Measurements from ENCODE around the gene ADSS2. TPM values are rescaled to one million over a fixed set of nuclear protein-coding genes. Genes with fewer than 3 reads are reported as not detected.
A peak's percentile ranks its signal among the peaks of the same experiment; 100 is the strongest.
"Not testable (repeated sequence)": the region's sequence is repeated elsewhere in the genome, so short reads cannot be mapped to it uniquely, and the experiment has no call there.

Gene ADSS2
- total RNA-seq, 1 experiment from 2014 or later, result 47.8 TPM

DNA sequence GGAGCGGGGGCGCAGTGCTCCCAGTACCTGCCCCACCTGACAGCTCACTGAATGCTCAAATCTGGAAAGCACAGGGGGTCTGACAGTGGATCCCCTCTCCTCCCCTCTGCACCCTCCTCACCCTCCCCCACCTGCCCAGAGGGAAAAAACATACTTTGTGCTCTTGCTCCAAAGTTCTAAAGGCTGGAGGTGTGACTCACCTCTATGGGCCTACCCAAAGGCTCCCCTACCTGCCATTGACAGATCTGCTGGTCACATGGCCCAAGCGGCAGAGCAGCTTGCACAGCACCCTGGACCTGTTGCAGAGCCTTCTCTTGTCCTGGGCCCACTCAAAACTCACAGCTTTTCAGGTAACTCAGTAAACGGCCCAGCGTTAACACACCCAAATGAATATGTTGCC lies 55.7 kb downstream of the ADSS2 start:
- peak; percentile 20 for DNase-seq (ENCODE audit: low read depth)

DNA sequence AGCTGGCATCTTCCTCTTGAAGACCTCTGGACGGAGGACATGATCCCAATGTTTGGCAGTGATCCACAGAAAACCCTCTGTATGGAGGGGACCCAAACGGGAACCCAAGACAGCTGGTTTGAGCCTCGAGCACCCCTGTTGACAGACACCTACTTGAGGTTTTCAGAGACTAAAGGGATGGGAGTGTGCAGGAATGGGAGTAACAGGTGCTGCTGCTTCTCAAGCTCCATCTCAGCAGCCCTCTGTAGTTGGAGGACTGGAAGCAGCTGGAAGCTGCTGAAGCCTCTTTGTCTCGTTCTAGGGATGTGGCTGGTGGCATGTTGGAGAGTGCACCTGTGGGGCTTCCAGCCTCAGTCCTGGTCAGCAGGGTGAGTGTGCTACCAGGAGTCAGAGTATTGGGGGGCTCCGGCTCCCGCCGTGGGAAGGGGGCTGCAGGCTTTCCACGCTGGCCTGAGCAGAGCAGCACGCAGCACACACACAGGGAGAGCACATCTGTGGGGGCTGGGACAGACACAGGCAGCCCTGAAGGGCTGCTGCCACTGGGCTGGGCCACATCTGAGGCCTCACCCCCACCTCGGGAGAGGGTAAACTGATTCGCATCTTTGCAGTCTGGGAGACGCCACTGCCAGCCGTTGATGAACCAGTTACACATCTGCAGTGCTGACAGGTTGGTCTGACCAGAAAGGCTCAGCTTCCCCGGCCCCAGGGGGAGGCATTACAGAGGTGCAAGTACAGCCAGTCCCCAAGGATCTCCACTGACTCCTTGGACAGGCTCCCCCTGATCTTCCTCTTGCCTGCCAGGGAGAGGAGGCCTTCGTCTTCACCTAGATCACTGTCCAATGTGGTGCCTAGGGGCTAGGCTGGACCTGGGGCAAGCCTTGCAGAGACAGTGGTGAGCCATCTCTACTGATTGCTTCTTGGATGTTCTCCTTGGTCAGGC lies 56.6 kb downstream of the ADSS2 start:
- no peak for DNase-seq (ENCODE audit: low read depth)

DNA sequence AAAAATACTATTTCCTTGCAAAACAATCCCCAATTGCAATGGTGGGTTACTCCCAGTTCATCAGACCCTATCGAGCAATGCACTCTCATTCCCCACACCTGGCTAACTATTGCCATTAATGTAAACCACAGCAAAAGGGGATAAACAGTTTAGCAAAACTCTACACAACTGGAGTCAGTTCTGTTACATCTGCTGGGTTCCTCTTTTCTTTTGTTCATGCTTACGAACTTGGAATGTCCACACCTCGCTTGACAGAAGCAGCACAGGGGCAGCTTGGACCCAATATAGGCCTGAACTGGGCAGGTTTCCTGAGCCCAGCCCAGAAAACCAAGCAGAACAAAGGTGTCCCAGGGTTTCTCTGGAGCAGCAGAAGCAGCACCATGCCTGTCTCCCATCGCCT lies 57.4 kb downstream of the ADSS2 start:
- DNase-seq (ENCODE audit: low read depth), result no peak

DNA sequence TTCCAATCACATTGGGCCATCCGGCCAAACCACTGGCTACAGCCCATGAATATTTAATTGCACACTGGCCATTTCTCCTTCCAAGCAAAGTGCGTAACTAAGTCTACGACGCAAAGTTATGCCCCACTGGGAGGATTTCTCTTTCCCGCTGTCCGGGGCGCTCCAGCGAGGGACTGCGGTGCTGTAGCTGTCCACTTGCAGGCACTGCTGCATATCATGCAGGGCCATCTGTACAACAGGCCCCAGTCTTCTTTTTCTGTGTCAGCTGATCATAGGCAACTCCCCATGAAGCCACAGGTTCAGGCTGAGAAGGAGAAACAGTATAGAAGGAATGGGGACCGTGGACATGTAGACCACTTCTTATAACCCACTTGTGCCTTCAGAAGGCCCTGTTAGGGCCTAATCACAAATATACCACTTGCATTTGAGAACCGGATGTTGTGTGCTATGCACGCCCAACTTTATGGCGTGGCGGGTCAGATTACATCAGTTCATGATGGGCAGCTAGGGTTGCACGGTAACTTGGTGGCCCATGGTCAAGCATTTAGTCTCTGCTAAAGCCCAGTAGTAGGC lies 58.0 kb downstream of the ADSS2 start:
- DNase-seq (ENCODE audit: low read depth), result no peak

DNA sequence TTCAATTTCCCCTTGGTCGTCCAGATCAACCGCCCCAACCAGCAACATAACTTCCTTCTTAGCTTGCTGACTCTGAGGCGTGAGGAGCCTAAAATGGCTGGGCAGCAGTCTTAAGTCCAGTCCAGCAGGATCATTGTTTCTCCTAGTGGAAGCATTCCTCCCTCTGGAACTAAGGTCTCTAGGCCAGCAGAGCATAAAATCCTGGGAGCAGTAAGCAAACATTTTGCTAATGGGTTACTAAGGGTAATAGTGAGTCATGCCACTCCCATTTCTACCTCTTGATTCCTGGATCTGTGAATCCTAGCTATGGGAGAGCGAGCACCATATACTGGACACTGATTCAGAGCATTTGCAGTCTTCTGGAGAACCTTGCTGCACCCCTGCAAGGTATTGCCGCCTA lies 59.9 kb downstream of the ADSS2 start:
- DNase-seq (ENCODE audit: low read depth), result peak; percentile 80

DNA sequence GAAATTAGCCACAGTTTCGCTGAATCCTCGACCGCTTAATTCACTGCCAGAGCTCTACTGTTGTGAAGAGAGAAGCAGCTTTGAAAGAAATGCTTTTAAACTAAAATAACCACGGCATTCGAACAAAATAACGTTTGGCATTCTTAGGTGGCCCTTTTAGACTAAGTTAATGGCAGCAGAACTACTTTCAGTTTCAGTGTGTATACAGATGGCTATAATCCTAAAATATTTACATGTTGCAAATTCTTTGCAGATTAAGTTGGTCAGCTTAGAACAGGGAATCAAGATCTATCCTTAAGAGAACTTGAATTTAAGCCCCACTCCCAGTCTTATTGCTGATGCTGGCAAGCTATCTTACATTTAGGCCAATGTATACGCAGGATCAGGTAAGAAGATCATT lies 62.7 kb downstream of the ADSS2 start:
- DNase-seq (ENCODE audit: low read depth), result peak; percentile 7

DNA sequence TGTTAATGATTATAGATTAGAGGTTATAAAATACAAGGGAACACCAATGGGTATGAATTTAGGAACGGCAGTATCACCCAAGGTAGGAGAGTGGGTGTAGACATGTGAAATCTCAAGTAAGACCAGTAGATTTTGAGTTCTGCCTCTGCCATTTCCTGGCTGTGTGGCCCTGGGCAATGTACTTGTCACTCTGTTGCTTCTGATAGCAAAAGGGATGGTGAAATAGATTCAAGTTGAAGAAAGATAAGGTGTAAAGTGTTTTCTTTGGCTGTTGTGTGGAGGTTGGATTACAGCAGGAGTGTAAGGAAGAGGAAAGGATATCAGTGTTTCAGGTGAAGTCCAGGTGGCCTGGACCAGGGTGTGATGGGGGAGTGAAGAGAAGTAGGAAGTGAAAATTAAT lies 64.3 kb downstream of the ADSS2 start:
- DNase-seq (ENCODE audit: low read depth), result no peak

DNA sequence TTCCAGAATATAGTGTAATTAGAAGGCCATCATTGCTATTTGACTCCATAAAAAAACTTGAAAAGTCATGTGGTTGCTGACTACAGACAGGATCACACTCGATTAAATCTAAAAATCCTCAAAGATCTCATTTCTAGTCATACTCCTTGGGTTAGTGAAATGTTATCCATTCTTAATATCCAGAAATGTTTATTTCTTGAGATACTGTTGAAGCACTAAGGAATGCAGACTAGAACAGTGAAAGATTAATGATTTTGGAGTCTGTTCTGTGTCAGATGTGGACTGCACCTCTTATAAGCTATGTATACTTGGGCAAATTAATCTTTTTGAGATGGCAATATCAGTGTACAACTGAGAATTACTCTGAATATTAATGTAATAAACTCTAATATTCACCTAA lies 65.1 kb downstream of the ADSS2 start:
- no peak for DNase-seq (ENCODE audit: low read depth)

DNA sequence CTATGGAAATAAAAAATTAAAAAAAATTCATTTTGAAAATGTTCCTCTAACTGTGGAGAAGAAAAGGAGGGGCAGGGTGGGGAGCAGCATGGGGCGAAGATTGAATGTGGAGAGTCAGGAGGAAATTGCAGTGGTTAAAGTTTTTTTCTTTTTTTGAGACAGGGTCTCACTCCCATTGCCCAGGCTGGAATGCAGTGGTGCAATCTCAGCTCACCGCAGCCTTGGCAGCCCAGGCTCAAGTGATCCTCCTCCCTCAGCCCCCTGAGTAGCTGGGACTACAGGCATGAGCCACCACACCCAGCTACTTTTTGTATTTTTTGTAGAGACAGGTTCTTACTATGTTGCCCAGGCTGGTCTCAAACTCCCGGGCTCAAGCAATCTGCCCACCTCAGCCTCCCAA lies 67.6 kb downstream of the ADSS2 start:
- DNase-seq (ENCODE audit: low read depth), result no peak

DNA sequence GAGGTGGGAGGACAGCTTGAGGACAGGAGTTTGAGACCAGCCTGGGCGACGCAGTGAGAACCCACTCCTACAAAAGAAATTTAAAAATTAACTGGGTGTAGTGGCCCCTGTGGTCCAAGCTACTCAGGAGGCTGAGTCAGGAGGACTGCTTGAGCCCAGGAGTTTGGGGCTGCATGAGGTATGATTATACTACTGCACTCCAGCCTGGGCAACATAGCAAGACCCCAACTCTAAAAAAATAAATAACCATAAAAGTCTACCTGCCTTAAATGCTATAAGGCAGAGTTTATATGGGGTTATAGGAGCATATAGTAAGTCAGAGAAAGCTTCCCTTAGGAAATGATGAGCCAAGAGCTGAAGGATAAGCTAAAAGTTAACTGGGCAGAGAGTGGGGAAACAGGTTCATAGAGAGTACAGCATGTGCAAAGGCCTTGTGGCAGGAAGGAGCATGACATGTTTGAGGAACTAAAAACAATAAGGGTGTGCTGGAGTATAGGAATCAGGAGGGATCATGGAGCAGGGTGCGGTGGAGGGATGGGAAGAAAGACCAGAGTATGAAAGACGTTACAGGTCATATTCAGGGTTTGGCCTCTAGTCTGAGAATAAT lies 68.3 kb downstream of the ADSS2 start:
- no peak for DNase-seq (ENCODE audit: low read depth)

DNA sequence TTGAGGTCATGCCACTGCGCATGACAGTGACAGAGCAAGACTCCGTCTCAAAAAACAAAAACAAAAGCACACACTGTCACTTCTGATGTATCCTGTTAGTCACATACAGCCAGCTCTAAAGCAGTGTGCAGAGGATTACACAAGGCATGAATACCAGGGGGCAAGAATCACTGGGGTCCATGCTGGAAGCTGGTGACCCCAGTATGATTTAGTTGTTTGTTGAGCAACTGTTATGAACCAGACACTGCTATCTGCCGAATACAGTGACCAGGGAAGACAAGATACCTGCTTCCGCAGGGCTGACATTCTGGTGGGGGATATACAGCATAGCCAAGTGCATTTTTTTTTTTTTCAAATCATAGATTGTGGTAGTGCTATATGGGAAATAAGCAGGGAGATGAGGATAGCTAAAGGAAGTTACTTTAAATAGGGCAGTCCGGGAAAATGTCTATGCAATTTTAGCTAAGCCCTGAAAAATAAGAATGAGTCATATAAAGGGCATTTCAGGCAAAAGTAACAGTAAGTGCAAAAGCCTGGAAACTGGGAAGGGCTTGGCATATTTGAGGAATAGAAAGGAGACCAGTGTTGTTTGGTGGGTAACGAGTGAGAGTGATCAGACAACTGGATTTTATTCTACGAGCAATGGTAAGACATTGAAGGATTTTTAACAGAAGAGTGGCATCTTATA lies 69.7 kb downstream of the ADSS2 start:
- peak; percentile 63 for DNase-seq (ENCODE audit: low read depth)

DNA sequence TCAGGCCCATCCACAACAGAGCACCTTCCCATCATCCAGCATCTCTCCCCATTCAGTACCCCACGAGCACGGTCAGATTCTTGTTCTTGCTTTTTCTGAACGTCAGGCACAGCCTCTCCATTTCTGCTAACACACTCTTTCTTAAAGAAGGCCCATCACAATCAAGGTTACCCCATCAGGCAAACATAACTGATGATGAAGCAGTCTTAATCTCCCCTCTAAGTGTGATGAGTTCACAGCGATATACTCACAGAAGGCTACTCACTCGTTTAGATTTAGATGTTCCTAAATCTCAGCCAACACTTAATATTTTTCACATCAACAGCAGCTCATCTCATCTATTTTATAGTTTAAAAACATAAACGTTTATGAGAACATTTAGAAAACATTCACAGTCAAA lies 75.6 kb downstream of the ADSS2 start:
- DNase-seq (ENCODE audit: low read depth), result no peak

DNA sequence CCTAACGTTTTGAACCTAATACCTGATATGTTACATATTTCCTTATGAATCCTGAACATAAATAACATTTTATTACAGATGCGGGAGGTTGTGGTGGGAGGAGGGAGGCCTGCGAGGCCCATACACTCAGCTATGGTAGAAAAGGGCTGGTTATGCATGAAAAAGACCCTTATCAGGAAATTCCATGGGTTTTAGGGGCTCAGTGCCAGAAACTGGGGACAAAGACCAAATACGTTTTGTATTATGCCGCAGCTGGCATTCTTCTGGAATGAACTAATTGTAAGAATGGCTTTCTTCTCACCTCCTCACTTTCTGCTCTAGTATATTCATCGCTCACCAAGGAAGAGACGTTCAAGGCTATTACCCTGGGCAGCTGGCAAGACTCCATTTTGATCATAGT lies 76.7 kb downstream of the ADSS2 start:
- DNase-seq (ENCODE audit: low read depth), result no peak

DNA sequence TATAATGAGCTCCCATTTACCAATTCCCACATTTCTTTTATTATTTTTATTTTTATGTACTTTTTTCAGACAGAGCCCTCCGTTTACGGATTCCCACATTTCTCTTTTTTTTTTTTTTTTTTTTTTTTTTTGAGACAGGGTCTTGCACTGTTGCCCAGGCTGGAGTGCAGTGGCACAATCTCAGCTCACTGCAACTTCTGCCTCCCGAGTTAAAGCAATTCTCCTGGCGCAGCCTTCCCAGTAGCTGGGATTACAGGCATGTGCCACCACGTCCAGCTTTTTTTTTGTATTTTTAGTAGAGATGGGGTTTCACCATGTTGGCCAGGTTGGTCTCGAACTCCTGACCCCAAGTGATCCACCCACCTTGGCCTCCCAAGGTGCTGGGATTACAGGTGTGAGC lies 77.2 kb downstream of the ADSS2 start:
- DNase-seq (ENCODE audit: low read depth), result not testable (repeated sequence)

DNA sequence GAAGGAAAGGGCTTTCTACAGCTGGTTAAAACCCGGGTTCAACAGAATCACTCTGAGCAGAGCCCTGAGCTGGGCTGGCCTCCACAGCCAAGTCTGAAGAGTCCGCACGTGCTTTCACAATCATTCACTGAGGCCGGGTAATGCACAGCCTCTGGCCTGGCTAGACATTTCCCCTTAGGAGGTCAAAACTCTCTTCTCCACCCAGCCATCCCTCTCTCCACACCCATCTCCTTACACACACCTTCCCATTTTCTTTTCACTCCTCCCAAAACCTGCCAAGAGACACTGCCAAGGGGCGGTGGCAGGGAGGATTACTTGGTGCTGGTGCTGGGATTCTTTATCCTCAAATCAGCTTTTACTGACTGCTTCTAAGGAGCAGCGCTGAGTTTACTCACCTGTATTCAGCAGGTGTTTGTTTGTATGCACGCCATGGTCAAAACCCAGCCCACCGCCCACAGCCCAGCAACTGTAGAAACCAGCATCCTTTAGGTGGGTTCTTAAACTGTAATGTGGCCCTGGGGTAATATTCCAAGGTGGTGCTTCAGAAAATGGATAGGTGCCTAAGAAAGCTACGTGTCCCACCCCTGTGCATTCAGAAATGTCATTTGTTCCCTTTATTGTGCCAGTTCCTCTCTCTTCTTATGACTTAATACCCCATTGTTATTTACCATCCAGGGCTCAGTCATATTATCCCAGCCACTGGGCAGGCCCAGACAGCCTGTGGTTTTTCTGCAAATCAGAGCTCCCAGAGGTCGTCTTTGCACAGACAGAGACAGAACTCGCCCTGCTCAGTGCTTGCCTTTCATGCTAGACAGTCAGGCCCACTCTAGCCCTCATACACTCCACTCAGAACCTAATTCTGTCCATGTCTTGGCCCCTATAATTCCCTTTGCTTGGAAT lies 80.2 kb downstream of the ADSS2 start:
- DNase-seq (ENCODE audit: low read depth), result no peak

DNA sequence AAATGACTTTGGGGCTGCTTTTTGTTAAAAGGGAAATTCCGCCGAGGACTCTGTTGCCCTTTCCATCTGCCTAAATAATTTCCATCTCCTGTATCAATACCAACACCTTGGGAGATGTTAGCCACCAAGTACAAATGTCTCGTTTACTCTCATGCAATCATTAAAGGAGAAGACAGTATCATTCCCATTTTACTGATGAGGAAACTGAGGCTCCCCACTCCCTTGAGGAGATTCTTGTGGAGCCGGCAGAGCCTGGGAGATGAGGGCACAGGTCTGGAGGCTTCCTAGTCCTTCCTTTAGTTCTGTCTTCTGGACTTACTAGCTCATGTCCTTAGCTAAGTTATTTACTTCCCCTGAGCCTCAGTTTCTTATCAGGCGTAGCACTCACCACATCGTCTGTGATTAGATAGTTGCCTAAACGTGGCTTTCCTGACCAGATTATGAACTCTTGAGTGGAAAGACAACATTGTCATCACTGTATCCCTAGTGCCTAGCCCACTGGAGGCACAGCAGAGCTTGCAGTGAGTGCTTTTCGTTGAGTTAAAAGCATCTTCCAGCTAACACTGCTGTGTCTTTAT lies 81.6 kb downstream of the ADSS2 start:
- DNase-seq (ENCODE audit: low read depth), result no peak

DNA sequence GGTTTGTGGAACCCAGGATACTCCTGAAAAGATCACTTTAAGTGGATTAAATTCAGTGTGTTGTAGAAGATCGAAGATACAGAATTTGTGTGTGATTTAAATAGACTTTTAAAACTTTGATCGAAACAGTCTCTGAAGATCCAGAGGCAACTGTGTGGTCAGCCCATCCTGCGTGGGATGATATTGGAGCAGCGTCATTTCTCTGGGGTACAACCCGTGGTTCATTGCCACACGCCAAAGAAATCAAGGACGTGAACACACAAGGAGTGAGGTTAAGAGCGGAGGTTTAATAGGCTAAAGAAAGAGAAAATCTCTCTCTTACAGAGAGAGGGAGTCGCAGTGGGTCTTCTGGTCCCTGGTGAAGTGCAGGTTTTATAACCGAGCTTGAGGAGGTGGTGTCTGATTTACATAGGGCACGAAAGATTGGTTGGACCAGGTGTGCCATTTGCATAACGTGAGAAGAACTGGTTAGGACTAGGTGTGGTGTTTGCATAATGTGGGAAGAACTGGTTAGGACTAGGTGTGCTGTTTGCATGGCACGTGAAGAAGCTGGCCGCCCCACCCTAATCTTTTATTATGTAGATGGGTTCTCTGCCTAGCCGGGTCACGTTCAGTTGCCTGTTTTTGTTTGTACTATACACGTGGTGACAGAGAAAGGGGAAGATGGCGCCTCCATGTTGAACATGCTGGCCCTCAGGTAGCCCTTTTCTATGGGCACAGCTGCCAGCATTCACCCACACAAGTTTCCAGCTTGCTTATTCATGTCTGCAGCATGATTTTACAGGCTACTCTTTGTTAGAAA lies 82.3 kb downstream of the ADSS2 start:
- DNase-seq (ENCODE audit: low read depth), result no peak

DNA sequence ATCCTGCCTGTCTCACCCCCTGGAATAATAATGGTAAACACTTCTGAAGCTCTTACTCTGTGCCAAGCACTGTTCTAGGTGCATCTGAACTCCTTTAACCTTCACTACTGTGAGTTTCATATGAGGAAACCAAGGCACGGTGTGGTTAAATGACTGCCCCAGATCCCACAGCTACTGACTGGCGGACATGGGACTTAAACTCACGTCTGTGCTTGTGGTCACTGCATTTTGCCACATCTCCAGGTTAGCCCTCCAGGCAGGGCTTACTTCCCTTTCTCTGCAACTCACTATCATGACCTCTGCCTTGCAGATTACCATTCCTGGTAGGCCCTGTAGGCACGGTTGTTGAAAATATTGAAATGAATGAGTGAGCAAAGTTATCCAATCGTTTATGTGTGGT lies 83.4 kb downstream of the ADSS2 start:
- no peak for DNase-seq (ENCODE audit: low read depth)

DNA sequence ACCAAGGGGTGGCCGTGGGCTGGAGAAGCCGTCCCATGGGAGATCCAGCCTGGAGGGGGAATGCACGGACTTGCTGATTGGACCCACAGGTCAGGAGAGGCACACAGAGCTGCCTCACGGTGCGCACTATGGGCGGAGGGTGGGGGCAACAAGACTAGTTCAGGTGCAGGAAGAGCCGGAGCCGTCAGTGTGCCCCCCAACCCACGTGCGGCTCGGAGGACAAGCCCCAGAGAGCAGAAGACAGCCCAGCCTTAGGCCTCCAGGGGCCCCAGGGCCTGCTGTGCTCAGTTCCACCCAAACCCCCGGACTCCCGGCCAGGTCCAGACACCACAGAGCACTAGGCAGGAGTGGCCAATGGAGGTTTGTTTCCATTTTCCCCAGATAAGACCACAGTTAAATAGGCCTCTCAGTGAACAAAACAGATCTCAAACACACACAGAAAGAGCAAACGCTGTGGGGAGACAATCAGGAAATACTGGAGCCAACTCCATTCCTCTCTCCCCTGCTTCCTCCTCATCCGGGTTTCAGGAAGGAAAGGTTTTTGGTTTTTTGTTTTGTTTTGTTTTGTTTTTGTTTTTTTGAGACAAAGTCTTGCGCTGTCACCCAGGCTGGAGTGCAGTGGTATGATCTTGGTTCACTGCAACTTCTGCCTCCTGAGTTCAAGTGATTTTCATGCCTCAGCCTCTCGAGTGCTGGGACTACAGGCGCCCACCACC lies 84.2 kb downstream of the ADSS2 start:
- DNase-seq (ENCODE audit: low read depth), result no peak

DNA sequence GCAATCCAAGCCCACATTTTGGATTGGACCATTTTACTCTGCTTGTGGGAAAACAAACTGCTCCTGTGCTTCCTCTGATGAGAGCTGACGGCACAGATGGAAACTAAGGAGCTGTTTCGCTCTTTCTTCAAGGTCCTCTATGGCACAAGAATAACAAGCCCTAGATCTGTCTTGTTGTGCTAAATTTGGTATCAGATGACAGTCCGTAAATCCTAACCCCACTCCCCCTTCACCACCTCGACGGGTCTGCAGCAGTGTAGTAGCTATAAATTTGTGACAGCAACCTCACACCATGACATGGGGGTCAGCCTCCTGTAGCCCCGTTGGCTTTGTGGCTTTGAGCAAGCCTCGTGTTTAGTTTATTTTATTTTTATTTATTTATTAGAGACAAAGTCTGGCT lies 85.9 kb downstream of the ADSS2 start:
- peak; percentile 12 for DNase-seq (ENCODE audit: low read depth)
